ENCODE measurements around the gene NRIP1. TPM values are rescaled to one million over a fixed set of nuclear protein-coding genes. Genes with fewer than 3 reads are reported as not detected.

NRIP1 gene
- total and polyA plus RNA-seq, 11 donors = 2.9 to 32.0 (median 17.6) TPM

GRCh38 chr21:14985306-14985705 lies 79.5 kb downstream of the NRIP1 start:
- intact Hi-C loops (cut with DNase I) = no loop called here
- H3K9me3 ChIP-seq = no peaks in the 10 kb centered on the region
- 92 to 97% (median 95%) methylated on average over 3 of the region's 3 CpGs for WGBS, 4 donors
- TF ChIP-seq CTCF (IDR thresholded peaks at IDR 0.05) (no peak), POLR2A (IDR thresholded peaks at IDR 0.05) (no peak)
- no peak overlapping the region for H3K4me3 ChIP-seq
- ATAC-seq (no peak), DNase-seq (no peak)
- H3K4me1 ChIP-seq = peaks cover 0 to 17% (median 8%) of the 10 kb centered on the region in 12 donors
- no peaks in the 10 kb centered on the region for H3K27me3 ChIP-seq
- peaks cover 0 to 17% (median 0%) of the 10 kb centered on the region in 9 donors for H3K36me3 ChIP-seq
- H3K27ac ChIP-seq = no peak overlapping the region

DNA sequence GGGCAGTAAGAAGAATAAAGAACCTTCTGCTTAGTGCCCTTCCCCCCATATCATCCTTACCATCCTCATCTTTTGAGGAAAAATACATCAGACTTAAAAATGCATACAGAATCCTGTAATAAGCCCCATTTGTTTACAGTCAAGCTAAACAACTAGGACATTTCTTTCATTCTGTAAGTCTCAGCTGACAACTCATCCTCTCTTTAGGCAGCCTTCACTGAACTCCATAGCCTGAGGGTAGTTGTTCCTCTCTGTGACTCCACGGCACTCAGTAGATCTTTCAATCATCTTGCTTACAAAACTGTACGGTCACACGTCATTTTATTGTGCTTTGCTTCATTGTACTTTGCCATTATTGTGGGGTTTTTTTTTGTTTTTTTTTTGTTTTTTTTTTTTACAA lies 82.5 kb downstream of the NRIP1 start:
- TF ChIP-seq CTCF (IDR thresholded peaks at IDR 0.05) (no peak), POLR2A (IDR thresholded peaks at IDR 0.05) (no peak)
- DNase-seq = no peak
- Histone ChIP-seq H3K4me1 (peaks cover 0 to 14% (median 4%) of the 10 kb centered on the region in 12 donors), H3K9me3 (no peaks in the 10 kb centered on the region), H3K27ac (no peak overlapping the region), H3K27me3 (no peaks in the 10 kb centered on the region), H3K36me3 (peaks cover 0 to 9% (median 0%) of the 10 kb centered on the region in 9 donors), H3K4me3 (no peak overlapping the region)
- 62 to 97% (median 96%) methylated on average over 3 of the region's 3 CpGs for WGBS, 4 donors
- ATAC-seq = no peak
- intact Hi-C loops (cut with DNase I) = no loop called here

GRCh38 chr21:14981246-14981645 lies 83.6 kb downstream of the NRIP1 start:
- intact Hi-C loops (cut with DNase I) = no loop called here
- Histone ChIP-seq H3K4me3 (no peak overlapping the region), H3K9me3 (no peaks in the 10 kb centered on the region), H3K4me1 (peaks cover 0 to 23% (median 6%) of the 10 kb centered on the region in 12 donors), H3K36me3 (peaks cover 0 to 7% (median 0%) of the 10 kb centered on the region in 9 donors), H3K27ac (no peak overlapping the region), H3K27me3 (no peaks in the 10 kb centered on the region)
- DNase-seq = no peak
- WGBS, 4 donors = 69 to 90% (median 89%) methylated on average over 5 of the region's 5 CpGs
- no peak for ATAC-seq
- TF ChIP-seq CTCF (IDR thresholded peaks at IDR 0.05) (no peak), POLR2A (IDR thresholded peaks at IDR 0.05) (no peak)

GRCh38 chr21:14979264-14979663 lies 85.5 kb downstream of the NRIP1 start:
- no peak for ATAC-seq
- intact Hi-C loops (cut with DNase I) = no loop called here

More at GRCh38 chr21:14979264-14979663, 85.5 kb downstream of the NRIP1 start:
- peaks cover 0 to 6% (median 0%) of the 10 kb centered on the region in 9 donors for H3K36me3 ChIP-seq
- H3K27me3 ChIP-seq = no peaks in the 10 kb centered on the region
- no peaks in the 10 kb centered on the region for H3K9me3 ChIP-seq
- H3K27ac ChIP-seq = no peak overlapping the region
- H3K4me3 ChIP-seq = no peak overlapping the region
- DNase-seq = no peak
- TF ChIP-seq POLR2A (IDR thresholded peaks at IDR 0.05) (no peak), CTCF (IDR thresholded peaks at IDR 0.05) (no peak)
- peaks cover 0 to 33% (median 6%) of the 10 kb centered on the region in 12 donors for H3K4me1 ChIP-seq
